Suprapubic skin (tissue), 4 donors: ENCODE data around the gene TMEM263. TPM values are rescaled to one million over a fixed set of nuclear protein-coding genes. Genes with fewer than 3 reads are reported as not detected.

ENCODE experiments used
- DNase-seq, 2 donors: peaks; one replicate each; pipeline ENCODE4 v3.0.0-alpha.2; 2019; ENCODE audit warnings: low spot score in 2 of 2
- H3K27ac ChIP-seq: fragments of 200-600 bp; sonication (generic); one replicate; pipeline ENCODE4 v1.5.1; 2019
- H3K27me3 ChIP-seq: fragments of 200-600 bp; sonication (generic); one replicate; pipeline ENCODE4 v1.5.1; 2019
- H3K36me3 ChIP-seq: fragments of 200-600 bp; sonication (generic); one replicate; pipeline ENCODE4 v1.5.1; 2019
- H3K4me1 ChIP-seq: fragments of 200-600 bp; sonication (generic); one replicate; pipeline ENCODE4 v1.5.1; 2019
- H3K4me3 ChIP-seq: fragments of 200-600 bp; sonication (generic); one replicate; pipeline ENCODE4 v1.5.1; 2019; ENCODE audit warnings: mild to moderate bottlenecking
- H3K9me3 ChIP-seq: fragments of 200-600 bp; sonication (generic); one replicate; pipeline ENCODE4 v1.5.1; 2019
- EP300 ChIP-seq: sonication (generic); formaldehyde crosslinking; IDR thresholded peaks from one replicate; pipeline ENCODE4 v1.6.1; 2017; ENCODE audit warnings: antibody characterized with exemption
- POLR2A ChIP-seq, 2 donors: fragments of 450-650 bp; IDR thresholded peaks; one replicate each; pipeline ENCODE4 v1.6.1; 2017; ENCODE audit warnings: antibody characterized with exemption in 2 of 2, mild to moderate bottlenecking in 2 of 2, moderate library complexity in 2 of 2
- POLR2AphosphoS5 ChIP-seq, 3 donors: sonication (generic); formaldehyde crosslinking; IDR thresholded peaks; one replicate each; pipeline ENCODE4 v1.6.1; 2017; ENCODE audit warnings: antibody characterized with exemption in 3 of 3
- WGBS: methylation state at CpG from one replicate; pipeline ENCODE4 v1.1.5; 2018; 5-methylcytosine and 5-hydroxymethylcytosine counted together
- total RNA-seq, 4 donors: library from RNA; depleted of rRNA; stranded (reverse); fragments of >200 nt; gene quantifications; one replicate each; pipeline ENCODE4 v1.1.0, GENCODE V29; 2016
- TF ChIP-seq, protein P1 (sequence below), 2 donors: fragments of 200-600 bp in 1 of 2; fragments of 450-650 bp in 1 of 2; sonication (generic) in 1 of 2; IDR thresholded peaks; one replicate each; pipeline ENCODE4 v1.5.1; 2016 to 2019; ENCODE audit warnings: antibody characterized with exemption in 2 of 2, mild to moderate bottlenecking in 1 of 2, moderate library complexity in 1 of 2

TMEM263 gene
- total RNA-seq, 4 donors from 2014 or later, result 6.5 to 13.3 (median 11.9) TPM

DNA sequence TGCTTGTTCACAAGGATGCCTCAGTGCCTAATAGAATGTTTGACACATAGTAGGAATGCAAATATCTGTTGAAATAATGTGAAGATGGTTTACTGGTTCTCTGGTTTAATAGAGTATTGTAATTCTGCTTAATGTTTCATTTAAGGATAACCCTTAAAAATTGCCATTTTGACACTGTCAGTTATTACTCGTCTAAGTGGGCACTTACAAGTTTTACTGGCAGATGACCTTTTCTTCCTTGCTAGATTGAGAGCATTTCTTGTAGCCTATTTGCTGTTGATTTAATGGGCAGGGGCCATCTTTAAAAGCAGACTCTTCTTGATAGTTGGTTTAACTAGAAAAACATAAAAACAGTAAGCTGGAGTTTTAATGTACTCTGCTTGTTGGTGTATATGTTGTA is 1.9 kb downstream of the TMEM263 start:
- H3K4me1 ChIP-seq, result peaks cover 49% of the 10 kb centered on the region
- no peak for DNase-seq
- H3K27me3 ChIP-seq, result no peaks in the 10 kb centered on the region
- no peaks in the 10 kb centered on the region for H3K36me3 ChIP-seq
- 17% methylated on average over 1 of the region's 1 CpG for WGBS
- peak overlapping the region; percentile 98 for H3K4me3 ChIP-seq
- TF ChIP-seq POLR2A (IDR thresholded peaks at IDR 0.05) (no peak), EP300 (no peak), POLR2AphosphoS5 (IDR thresholded peaks at IDR 0.05) (no peak)
- TF ChIP-seq, protein P1, sequence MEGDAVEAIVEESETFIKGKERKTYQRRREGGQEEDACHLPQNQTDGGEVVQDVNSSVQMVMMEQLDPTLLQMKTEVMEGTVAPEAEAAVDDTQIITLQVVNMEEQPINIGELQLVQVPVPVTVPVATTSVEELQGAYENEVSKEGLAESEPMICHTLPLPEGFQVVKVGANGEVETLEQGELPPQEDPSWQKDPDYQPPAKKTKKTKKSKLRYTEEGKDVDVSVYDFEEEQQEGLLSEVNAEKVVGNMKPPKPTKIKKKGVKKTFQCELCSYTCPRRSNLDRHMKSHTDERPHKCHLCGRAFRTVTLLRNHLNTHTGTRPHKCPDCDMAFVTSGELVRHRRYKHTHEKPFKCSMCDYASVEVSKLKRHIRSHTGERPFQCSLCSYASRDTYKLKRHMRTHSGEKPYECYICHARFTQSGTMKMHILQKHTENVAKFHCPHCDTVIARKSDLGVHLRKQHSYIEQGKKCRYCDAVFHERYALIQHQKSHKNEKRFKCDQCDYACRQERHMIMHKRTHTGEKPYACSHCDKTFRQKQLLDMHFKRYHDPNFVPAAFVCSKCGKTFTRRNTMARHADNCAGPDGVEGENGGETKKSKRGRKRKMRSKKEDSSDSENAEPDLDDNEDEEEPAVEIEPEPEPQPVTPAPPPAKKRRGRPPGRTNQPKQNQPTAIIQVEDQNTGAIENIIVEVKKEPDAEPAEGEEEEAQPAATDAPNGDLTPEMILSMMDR (IDR thresholded peaks at IDR 0.05), result no peak
- no peaks in the 10 kb centered on the region for H3K9me3 ChIP-seq
- H3K27ac ChIP-seq, result no peak overlapping the region

DNA sequence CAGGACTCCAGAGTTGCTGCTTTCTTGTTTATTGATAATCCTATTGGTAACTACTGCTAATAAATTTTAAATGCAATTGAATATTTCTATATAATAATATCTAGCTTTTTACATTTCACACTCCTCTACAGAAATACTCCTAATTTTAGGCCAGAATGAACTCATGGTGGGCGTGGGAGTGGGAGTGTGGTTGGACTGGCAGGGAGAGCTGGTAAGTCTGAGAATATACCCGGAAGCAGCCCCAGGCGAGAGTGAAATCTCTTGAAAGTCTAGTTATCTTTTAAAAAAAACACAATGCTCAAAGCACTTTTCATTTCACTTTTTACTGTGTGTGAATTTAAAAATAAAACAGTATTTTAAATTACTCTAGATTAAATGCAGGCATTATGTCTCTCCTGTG is 4.7 kb downstream of the TMEM263 start:
- H3K9me3 ChIP-seq, result no peaks in the 10 kb centered on the region
- WGBS, result 67% methylated on average over 3 of the region's 3 CpGs
- H3K27me3 ChIP-seq, result no peaks in the 10 kb centered on the region
- H3K27ac ChIP-seq, result no peak overlapping the region
- H3K4me1 ChIP-seq, result peaks cover 36% of the 10 kb centered on the region
- no peaks in the 10 kb centered on the region for H3K36me3 ChIP-seq
- DNase-seq, result no peak
- TF ChIP-seq, protein P1 (IDR thresholded peaks at IDR 0.05), result no peak
- TF ChIP-seq POLR2AphosphoS5 (IDR thresholded peaks at IDR 0.05) (no peak), EP300 (no peak), POLR2A (IDR thresholded peaks at IDR 0.05) (no peak)
- H3K4me3 ChIP-seq, result no peak overlapping the region

DNA sequence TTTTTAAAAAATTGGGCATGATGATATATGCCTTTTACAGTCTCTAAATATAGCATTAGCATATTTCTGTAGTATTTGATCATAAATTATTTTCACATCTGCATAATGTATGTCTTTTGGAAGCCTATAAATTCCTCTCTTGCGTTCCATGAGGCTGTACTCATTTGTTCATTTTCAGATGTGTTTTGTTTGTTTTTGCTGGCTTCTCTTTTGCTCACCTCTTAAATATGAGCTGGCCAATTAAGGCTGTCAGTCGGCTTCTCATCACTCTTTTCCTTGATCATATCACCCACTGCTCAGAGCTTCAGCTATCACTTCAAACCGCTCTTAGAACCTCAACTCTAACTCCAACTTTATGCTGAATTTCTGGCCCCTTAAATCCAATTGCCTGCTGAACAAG is 6.6 kb downstream of the TMEM263 start:
- Histone ChIP-seq H3K27ac (no peak overlapping the region), H3K27me3 (no peaks in the 10 kb centered on the region), H3K9me3 (no peaks in the 10 kb centered on the region), H3K36me3 (peaks cover 6% of the 10 kb centered on the region), H3K4me3 (no peak overlapping the region), H3K4me1 (peaks cover 30% of the 10 kb centered on the region)
- 45% methylated on average over 3 of the region's 3 CpGs for WGBS
- TF ChIP-seq POLR2AphosphoS5 (IDR thresholded peaks at IDR 0.05) (no peak), EP300 (no peak), POLR2A (IDR thresholded peaks at IDR 0.05) (no peak)
- TF ChIP-seq, protein P1 (IDR thresholded peaks at IDR 0.05), result no peak
- no peak for DNase-seq

DNA sequence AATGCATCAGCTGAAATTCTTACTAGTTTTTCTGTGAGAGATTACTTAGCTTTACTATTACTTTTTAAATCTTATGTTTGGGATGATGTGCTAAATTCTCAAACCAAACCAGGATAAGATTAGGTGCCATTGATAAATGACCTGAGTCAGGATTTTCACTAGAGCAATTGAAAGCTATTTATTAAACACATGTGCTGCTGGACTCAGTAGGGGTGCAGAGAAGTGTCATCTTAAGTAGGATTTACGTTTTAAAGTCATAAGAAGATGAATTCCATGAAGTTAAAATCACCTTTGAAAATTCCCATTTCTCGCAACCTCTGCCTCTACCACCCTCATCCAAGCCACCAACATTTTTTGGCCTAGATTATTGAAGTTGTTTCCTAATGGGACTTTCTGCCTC is 8.8 kb downstream of the TMEM263 start:
- no peak overlapping the region for H3K27ac ChIP-seq
- DNase-seq, result no peak
- WGBS, result 87% methylated on average over 2 of the region's 2 CpGs
- H3K9me3 ChIP-seq, result no peaks in the 10 kb centered on the region
- peaks cover 10% of the 10 kb centered on the region for H3K4me1 ChIP-seq
- H3K36me3 ChIP-seq, result peaks cover 19% of the 10 kb centered on the region
- H3K4me3 ChIP-seq, result no peak overlapping the region
- no peaks in the 10 kb centered on the region for H3K27me3 ChIP-seq
- TF ChIP-seq, protein P1 (IDR thresholded peaks at IDR 0.05), result no peak
- TF ChIP-seq POLR2AphosphoS5 (IDR thresholded peaks at IDR 0.05), result no peak
- no peak for TF ChIP-seq EP300
- TF ChIP-seq POLR2A (IDR thresholded peaks at IDR 0.05), result no peak

DNA sequence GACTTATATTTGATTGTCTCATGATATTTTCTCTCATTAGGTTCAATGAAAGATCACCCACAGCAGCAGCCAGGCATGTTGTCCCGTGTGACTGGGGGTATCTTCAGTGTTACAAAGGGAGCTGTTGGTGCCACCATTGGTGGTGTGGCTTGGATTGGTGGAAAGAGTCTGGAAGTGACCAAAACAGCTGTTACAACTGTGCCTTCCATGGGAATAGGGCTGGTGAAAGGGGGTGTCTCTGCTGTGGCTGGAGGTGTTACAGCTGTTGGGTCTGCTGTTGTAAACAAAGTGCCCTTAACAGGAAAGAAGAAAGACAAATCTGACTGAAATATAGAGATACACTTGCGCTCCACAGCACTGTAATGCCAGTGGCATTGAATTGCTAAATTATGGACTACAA is 15.4 kb downstream of the TMEM263 start:
- WGBS, result 95% methylated on average over 2 of the region's 2 CpGs

More for the DNA sequence above, 15.4 kb downstream of the TMEM263 start:
- Histone ChIP-seq H3K27ac (no peak overlapping the region), H3K27me3 (no peaks in the 10 kb centered on the region), H3K9me3 (no peaks in the 10 kb centered on the region), H3K36me3 (peaks cover 29% of the 10 kb centered on the region), H3K4me1 (peaks cover 1% of the 10 kb centered on the region), H3K4me3 (no peak overlapping the region)
- DNase-seq, result no peak
- TF ChIP-seq, protein P1 (IDR thresholded peaks at IDR 0.05), result no peak
- TF ChIP-seq POLR2AphosphoS5 (IDR thresholded peaks at IDR 0.05) (no peak), EP300 (no peak), POLR2A (IDR thresholded peaks at IDR 0.05) (no peak)
